DMS79 (cell line): ENCODE results near the gene PPP1R27.

Source experiments
- DNase-seq: peaks from one replicate; lab custom pipeline; 2025; lab: John Stamatoyannopoulos, UW

The PPP1R27 gene

DNA sequence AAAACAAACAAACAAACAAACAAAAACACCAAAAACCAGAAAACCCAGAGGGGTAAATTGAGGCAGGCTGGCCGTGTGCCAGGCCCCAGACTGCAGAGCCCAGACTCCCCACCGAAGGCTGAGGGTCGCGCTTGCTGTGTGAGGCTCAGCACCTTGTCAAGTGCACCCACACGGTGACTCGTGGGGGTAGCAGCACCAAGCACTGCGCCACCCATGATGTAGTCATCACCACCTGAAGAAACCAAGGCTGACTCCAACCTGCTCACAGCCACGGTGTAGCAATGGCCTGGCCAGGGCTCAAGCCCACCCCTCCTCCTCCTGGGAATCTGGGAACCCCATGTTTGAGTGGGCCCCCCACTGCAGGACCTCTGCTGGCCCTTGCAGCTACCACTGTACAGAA is 13.7 kb downstream of the PPP1R27 start:
- no peak for DNase-seq

DNA sequence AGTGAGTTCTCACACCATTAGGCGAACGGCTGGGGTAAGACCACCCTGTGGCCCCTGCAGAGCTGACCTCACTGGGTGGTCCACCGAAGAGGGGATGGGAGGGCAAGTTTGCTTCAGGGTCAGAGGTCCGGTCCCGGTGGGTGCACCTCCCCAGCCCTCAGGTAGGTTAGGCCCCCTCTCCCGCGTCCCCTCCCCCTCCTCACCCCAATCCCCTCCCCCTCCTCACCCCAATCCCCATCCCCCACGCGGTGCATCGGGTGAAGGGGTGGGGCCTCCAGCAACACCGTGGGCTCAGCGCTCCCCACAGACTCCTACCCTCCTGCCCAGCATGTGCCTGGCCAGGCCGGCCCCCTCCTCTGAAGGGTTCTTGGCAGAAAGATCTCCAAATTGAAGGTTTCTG is 15.1 kb downstream of the PPP1R27 start:
- DNase-seq = no peak

DNA sequence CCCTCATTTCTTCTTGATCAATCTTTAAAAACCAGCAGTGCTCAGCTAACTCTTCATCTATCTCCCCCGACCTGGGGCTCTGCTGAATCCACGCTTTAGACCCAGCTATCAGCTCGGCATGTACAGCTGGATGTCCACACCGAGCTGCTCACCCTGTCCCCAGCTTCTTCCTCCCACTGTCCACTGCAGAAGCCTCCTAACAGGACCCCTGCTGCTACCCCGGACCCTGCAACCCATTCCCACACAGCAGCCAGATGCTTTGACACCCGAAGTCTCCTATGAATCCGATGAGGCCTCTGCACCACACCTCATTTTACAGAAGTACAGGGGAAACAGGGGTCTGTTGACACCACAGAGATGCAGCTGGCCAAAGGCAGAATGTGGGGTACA is 17.1 kb downstream of the PPP1R27 start:
- DNase-seq = no peak

DNA sequence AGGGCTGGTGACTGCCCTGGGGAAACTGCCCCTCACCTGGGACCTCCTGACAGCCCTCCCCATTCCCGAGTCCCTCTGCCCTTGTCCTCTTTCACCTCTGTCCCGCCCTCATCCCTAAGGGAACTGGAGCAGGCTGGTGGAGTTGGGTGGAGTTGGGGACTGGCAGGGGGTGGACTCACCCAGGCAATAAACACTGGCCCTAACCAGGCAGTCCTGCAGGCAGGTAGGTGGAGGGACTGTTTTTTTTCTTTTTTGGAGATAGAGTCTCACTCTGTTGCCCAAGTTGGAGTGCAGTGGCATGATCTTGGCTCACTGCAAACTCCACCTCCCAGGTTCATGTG is 19.2 kb downstream of the PPP1R27 start:
- DNase-seq = no peak

DNA sequence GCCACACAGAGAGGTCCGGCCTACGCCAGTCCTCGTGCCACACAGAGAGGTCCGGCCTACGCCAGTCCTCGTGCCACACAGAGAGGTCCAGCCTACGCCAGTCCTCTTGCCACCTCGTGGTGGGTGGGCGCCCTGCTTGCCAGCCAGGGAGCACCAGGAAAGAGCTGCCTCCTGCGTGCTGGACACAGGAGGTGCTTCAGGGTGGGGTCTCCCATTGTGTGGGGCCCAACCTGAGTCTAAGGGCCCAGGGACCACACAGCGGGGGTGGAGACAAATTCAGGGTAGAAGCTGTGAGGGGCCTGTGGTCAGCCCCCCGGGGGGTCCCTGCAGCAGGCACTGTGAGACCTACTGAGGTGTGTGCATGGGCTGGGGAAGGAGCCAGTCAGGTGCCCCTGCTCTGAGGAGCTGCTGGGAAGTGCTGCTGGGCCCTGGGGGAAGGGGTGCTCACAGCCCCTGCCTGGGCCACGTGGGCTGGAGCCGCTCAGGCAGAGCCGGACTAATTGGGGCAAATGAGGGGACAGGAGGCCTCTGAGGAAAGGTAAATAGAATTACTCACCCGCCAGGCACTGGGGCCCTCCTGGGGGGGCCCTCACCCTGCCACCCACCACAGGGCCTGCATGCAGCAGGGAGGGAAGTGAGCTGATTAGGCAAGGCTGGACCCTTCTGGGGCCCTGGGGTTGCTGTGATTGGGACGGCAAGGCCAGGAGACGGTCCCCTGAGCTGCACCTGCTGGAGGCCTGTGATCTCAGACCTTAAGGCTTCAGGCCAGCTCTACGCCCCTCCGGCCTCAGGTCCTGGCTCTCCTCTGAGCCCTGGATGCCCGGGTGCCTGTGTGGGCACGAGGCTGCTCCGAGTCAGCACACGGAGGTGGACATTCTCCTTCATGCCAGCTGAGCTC is 19.9 kb downstream of the PPP1R27 start:
- DNase-seq = peak; percentile 2

DNA sequence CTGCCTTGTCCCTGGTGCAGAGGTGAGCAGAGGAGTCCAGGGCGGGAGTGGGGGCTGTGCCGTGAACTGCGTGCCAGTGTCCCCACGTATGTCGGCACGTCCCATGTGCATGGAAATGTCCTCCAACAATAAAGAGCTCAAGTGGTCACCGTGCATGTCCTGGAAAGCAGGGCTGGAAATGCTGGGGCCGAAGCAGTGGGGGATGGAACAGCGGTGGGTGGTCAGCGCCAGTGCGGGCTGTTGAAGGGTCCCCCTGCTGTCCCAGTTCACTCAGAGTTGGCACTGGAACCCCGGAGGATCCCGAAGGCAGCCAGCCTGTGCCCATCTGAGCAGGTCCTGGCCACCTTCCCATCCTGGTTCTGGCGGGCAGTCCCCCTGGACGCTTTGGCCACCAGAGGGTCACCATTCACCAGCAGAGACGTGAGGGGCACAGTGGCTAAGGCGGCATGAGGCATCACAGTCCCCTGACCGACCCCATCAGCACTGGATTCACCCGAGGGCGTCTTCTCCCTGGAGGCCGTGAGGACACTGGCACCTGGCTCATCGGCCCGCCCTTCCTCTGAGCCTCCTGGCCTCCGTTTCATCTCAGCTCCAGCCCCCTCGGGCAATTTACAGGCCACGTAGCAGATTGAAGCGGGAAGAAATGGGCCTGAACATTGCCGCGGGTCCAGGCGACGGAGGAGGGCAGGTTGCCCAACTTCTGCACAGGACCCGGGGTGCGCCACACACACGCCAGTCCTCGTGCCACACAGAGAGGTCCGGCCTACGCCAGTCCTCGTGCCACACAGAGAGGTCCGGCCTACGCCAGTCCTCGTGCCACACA is 20.8 kb downstream of the PPP1R27 start:
- DNase-seq = no peak

DNA sequence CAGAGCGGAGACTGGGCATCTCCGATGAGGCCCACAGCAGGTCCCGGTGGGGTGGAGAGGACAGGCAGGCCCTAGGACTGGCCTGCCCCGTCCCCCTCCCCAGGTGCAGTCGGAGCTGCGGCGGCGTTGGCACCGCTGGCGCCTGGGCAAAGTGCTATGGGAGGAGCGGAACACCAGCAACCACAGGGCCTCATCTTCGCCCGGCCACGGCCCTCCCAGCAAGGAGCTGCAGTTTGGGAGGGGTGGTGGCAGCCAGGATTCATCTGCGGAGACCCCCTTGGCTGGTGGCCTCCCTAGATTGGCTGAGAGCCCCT is 21.5 kb downstream of the PPP1R27 start:
- DNase-seq = no peak

DNA sequence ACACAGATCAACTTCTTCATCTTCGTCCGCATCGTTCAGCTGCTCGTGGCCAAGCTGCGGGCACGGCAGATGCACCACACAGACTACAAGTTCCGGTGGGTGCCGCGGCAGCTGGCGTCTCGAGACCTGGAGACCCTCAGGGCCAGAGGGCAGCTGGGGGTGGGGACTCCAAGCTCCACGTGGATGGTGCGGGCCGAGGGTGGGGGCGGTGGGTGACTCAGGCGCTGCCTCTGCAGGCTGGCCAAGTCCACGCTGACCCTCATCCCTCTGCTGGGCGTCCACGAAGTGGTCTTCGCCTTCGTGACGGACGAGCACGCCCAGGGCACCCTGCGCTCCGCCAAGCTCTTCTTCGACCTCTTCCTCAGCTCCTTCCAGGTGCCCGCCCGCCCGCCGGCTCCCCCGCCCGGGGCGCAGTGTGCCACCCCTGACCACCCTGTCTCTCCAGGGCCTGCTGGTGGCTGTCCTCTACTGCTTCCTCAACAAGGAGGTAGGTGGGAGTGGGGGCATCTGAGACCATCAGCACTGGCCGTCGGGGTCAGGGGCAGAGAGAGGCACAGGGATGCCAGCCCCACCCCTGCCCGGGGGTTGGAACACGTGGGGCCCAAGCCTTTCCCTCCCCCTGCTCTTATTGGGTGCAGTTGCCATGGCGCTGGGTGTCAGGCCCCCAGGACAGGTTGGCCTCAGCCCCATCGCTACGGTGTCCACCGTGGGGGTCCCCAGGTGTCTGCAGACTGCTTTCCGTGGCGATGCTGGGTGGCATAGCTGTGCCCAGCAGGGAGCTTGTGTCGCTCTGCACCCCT is 22.1 kb downstream of the PPP1R27 start:
- DNase-seq = no peak

DNA sequence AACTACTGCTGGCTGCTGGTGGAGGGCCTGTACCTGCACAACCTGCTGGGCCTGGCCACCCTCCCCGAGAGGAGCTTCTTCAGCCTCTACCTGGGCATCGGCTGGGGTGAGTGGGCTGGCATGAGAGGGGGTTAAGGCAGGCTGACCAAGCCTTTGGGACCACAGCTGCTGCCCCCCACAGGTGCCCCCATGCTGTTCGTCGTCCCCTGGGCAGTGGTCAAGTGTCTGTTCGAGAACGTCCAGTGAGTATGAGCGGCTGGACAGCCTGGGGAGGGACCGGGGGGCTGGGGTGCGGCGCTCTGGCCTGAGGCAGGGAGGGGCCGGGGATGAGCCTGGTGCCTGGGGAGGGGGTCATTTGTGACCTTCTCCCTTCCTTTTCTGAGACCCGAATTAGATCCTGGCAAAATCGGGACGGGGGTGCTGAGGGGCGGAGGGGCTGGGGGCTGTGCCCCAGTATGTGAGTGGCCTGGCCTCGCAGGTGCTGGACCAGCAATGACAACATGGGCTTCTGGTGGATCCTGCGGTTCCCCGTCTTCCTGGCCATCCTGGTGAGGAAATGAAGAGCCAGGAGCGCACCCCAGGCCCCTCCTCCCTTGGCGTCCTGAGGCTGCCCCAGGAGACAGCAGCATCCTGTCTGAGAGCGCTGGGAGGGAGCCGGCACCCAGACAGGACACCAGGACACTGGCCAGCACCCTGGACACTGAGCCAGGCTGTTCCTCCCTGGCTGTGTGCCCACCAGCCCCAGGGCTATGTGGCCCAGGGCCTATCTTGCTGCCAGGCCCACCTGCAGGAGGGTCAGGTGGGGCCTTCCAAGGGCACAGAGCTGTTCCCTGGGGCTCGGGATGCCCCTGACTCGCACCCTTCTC is 22.9 kb downstream of the PPP1R27 start:
- no peak for DNase-seq

DNA sequence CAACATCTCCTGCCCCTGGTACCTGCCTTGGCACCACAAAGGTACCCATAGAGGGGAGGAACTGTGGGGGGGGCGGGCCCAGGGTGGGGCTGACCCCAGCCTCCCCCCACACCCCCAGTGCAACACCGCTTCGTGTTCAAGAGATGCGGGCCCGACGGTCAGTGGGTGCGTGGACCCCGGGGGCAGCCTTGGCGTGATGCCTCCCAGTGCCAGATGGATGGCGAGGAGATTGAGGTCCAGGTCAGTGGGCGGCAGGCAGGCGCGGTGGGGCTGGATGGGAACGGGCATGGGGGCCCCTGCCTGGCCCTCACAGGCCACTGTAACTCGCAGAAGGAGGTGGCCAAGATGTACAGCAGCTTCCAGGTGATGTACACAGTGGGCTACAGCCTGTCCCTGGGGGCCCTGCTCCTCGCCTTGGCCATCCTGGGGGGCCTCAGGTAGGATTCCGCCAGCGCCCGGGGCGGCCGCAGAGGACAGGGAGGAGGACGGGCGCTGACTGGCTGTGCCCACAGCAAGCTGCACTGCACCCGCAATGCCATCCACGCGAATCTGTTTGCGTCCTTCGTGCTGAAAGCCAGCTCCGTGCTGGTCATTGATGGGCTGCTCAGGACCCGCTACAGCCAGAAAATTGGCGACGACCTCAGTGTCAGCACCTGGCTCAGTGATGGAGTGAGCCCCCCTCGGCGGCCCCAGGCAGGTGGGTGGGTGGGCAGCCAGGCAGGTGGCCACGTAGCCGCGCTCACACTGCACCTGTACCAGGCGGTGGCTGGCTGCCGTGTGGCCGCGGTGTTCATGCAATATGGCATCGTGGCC is 23.8 kb downstream of the PPP1R27 start:
- no peak for DNase-seq

DNA sequence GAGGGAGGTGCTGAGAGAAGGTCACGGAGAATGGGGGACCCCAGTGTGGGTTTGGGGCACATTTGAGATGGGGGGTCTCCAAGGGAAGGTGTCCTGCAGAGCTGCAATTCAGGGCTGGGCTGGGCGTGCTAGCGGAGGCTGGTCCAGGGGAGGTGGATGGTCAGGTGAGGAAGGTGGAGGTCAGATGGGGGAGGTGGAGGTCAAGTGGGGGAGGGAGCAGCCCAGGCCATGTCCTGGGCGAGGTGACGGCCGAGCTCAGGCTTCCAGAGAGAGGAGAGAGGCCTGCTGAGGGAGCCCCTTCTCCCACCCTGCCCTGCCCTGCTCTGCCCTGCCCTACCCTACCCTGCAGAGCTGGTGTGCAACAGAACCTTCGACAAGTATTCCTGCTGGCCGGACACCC is 24.4 kb downstream of the PPP1R27 start:
- DNase-seq = no peak

DNA sequence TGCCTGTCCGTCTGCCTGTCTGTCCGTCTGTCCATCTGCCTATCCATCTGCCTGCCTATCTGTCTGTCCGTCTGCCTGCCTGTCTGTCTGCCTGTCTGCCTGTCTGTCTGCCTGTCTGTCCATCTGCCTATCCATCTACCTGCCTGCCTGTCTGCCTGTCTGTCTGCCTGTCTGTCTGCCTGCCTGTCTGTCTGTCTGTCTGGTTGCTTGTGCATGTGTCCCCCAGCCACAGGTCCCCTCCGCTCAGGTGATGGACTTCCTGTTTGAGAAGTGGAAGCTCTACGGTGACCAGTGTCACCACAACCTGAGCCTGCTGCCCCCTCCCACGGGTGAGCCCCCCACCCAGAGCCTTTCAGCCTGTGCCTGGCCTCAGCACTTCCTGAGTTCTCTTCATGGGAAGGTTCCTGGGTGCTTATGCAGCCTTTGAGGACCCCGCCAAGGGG is 25.3 kb downstream of the PPP1R27 start:
- DNase-seq = no peak

DNA sequence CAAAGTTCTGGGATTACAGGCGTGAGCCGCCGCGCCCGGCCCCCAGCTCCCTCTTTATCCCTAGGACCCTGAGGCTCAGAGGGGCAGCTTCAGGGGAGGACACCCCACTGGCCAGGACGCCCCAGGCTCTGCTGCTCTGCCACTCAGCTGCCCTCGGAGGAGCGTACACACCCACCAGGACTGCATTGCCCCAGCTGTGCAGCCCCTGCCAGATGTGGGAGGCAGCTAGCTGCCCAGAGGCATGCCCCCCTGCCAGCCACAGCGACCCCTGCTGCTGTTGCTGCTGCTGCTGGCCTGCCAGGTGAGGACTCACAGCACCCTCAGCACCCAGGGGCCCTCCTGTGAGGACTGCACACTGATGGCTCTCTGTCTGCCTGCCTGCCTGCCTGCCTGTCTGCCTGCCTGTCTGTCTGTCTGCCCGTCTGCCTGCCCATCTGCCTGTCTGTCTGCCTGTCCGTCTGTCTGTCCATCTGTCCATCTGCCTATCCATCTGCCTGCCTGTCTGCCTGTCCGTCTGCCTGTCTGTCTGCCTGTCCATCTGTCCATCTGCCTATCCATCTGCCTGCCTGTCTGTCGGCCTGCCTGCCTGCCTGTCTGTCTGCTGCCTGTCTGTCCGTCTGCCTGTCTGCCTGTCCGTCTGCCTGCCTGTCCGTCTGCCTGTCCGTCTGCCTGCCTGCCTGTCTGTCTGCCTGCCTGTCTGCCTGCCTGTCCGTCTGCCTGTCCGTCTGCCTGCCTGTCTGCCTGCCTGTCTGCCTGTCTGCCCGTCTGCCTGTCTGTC is 25.9 kb downstream of the PPP1R27 start:
- no peak for DNase-seq

DNA sequence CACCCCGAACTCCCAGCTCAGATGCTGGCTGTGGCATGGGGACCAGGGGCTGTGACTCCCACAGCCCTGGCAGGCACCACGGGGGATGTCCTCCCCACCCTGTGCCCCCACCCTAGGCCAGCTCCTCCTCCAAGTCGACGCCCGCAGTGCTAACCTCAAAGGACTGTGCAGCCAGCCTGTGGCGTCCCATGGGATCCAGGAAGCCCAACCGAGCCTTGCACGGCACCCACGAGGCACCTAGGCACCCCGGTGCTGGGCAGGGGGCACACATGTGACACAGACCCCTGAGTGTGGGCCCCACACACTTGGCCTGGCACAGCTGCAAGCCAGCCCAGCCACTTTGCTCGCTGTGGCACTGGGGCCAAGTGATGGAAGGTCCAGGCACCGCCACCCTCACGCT is 27.0 kb downstream of the PPP1R27 start:
- DNase-seq = no peak

DNA sequence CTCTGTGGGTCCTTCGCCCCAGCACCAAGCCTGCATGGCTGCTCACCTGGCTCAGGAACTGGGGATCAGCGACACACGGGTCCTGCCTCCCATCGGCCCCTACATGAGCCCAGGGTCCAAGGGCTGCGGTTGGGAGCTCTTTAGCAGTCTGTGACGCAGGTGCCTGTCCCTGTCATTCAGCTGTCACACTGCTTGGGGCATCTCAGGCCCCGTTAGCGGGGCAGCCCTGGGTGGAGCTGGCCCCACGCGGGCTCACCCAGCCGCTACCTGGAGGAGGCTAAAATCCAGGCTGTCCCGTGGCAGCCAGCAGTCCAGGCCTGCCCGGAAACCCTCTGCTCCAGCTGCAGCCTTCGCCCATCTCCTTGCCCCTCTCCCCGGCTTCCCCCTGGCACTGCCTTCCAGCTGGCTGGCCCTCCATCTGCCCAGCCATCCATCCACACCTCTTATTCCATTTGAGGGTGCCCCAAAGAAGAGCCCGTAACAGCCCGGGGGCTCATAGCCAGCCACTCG is 27.6 kb downstream of the PPP1R27 start:
- no peak for DNase-seq

DNA sequence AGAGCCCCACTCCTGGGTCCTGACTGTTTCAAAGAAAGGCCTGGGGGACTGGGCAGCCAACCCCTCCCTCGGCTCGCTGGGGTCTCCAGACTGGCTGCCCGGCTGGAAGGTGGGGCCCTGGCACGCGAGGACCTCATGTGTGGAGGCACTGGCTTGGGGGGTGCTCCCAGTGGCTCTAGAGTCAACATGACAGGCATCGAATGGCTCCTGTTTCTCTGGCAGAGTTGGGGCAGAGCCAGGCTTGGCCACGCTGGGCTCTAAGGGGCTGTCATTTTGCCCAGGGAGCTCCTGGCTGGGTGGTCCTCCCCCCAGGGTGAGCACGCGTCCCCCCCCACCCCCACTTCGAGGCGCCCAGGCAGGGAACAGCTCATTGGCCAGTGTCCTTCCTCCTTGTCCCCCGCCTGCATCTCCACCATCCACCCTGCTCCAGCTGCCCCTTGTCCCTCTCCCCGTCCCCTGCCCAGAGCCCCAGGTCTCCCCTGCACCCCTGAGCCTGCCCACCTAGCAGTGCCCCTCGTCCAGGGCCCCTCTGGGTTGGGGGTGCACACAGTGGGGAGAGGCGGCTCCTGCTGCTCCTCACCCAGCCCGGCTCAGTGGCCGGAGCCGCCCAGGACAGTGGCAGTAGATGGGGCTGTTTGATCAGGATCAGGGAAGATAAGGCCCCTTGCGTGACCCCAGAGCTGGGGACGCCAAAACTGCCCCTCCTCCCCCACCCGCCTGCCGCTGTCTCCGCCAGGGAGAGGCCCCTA is 28.2 kb downstream of the PPP1R27 start:
- DNase-seq = no peak

DNA sequence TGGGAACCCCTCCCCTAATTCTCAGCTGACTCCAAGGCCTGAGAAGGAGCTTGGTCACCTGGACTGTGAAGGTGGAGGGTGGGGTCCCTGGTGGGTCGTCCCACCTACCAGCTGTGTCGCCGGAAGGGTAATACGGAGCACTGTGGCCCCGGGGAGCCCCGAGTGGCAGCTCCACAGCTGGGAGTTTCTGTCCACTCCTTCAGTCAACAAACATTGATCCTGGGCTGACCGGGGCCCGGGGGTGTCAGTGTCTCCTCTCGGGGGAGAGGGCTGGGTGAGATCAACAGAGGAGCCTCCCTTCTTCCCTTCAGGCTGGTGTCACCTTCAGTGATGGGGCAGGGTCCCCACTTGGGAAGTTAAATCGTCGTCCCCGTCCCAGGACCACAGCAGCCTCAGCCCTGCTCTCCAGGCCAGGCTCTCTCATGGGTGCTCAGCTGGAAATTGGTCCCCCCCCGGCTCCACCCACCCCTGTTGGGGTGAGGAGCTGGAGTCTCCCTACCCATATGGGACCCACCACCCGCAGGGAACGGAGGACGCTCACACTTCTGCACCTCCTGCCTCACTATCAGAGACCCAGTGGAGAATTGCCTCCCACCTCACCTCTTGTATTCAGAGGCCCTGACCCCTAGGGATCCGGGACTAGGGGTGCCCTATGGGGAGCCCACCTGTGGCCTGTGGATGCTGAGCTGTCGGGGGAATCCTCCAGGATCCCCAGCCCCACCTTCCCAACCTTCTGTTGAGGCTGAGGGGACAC is 29.0 kb downstream of the PPP1R27 start:
- no peak for DNase-seq
